ENCODE results near the gene RHCE. TPM values are rescaled to one million over a fixed set of nuclear protein-coding genes. Genes with fewer than 3 reads are reported as not detected.
"Not testable (repeated sequence)": the region's sequence is repeated elsewhere in the genome, so short reads cannot be mapped to it uniquely, and the experiment has no call there.

The RHCE gene
- total RNA-seq, 1 experiment from 2014 or later: not detected

- no peaks in the 10 kb centered on the region for H3K9me3 ChIP-seq (ENCODE audit: control insufficient read depth, insufficient read depth, low read depth, low read length)
- DNase-seq (ENCODE audit: low read depth, low spot score) (no peak), ATAC-seq (no peak)
- POLR2A ChIA-PET: no interaction called here
- CTCF ChIA-PET: no interaction called here
- intact Hi-C loops (cut with micrococcal nuclease; ENCODE audit: unreplicated experiment) (no loop called here), in situ Hi-C loops (cut with HindIII; ENCODE audit: low pct_unique_long_range_greater_than_20kb, low sequenced_read_pairs) (no loop called here)
- no peak overlapping the region for H3K4me3 ChIP-seq (ENCODE audit: low read depth in 2 of 2, low read length in 2 of 2)
- H3K4me1 ChIP-seq (ENCODE audit: control insufficient read depth, insufficient read depth, low read length): no peaks in the 10 kb centered on the region
- H3K27ac ChIP-seq (ENCODE audit: low read length): no peak overlapping the region
- no peaks in the 10 kb centered on the region for H3K27me3 ChIP-seq (ENCODE audit: control insufficient read depth, insufficient read depth, low read length)
- BruUV-seq (replicated peaks): no TSS peak
- TF ChIP-seq POLR2AphosphoS5 (IDR thresholded peaks at IDR 0.05; ENCODE audit: low read depth, low read length) (no peak), TCF7L2 (IDR thresholded peaks at IDR 0.05; ENCODE audit: low read depth, low read length) (no peak), CTCF (IDR thresholded peaks at IDR 0.05) (no peak), SIN3A (IDR thresholded peaks at IDR 0.05; ENCODE audit: borderline replicate concordance, insufficient read depth, low read depth, low read length) (no peak)
- TF ChIP-seq, protein P1, sequence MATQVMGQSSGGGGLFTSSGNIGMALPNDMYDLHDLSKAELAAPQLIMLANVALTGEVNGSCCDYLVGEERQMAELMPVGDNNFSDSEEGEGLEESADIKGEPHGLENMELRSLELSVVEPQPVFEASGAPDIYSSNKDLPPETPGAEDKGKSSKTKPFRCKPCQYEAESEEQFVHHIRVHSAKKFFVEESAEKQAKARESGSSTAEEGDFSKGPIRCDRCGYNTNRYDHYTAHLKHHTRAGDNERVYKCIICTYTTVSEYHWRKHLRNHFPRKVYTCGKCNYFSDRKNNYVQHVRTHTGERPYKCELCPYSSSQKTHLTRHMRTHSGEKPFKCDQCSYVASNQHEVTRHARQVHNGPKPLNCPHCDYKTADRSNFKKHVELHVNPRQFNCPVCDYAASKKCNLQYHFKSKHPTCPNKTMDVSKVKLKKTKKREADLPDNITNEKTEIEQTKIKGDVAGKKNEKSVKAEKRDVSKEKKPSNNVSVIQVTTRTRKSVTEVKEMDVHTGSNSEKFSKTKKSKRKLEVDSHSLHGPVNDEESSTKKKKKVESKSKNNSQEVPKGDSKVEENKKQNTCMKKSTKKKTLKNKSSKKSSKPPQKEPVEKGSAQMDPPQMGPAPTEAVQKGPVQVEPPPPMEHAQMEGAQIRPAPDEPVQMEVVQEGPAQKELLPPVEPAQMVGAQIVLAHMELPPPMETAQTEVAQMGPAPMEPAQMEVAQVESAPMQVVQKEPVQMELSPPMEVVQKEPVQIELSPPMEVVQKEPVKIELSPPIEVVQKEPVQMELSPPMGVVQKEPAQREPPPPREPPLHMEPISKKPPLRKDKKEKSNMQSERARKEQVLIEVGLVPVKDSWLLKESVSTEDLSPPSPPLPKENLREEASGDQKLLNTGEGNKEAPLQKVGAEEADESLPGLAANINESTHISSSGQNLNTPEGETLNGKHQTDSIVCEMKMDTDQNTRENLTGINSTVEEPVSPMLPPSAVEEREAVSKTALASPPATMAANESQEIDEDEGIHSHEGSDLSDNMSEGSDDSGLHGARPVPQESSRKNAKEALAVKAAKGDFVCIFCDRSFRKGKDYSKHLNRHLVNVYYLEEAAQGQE (IDR thresholded peaks at IDR 0.05; ENCODE audit: insufficient read depth in 1 of 2, low read depth in 2 of 2, low read length in 1 of 2): no peak
- H3K36me3 ChIP-seq (ENCODE audit: control insufficient read depth, insufficient read depth, low read length): no peaks in the 10 kb centered on the region
Measured at GRCh38 chr1:25369241-25369640, 51.4 kb downstream of the RHCE start.

GRCh38 chr1:25362634-25363559 is 57.7 kb downstream of the RHCE start:
- H3K4me3 ChIP-seq (ENCODE audit: low read depth in 2 of 2, low read length in 2 of 2); CTCF ChIA-PET; H3K9me3 ChIP-seq (ENCODE audit: control insufficient read depth, insufficient read depth, low read depth, low read length); H3K27ac ChIP-seq (ENCODE audit: low read length); intact Hi-C loops (cut with micrococcal nuclease; ENCODE audit: unreplicated experiment); H3K27me3 ChIP-seq (ENCODE audit: control insufficient read depth, insufficient read depth, low read length); H3K4me1 ChIP-seq (ENCODE audit: control insufficient read depth, insufficient read depth, low read length); H3K36me3 ChIP-seq (ENCODE audit: control insufficient read depth, insufficient read depth, low read length); POLR2A ChIA-PET; DNase-seq (ENCODE audit: low read depth, low spot score); ATAC-seq; in situ Hi-C loops (cut with HindIII; ENCODE audit: low pct_unique_long_range_greater_than_20kb, low sequenced_read_pairs); BruUV-seq (replicated peaks): not testable (repeated sequence)

DNA sequence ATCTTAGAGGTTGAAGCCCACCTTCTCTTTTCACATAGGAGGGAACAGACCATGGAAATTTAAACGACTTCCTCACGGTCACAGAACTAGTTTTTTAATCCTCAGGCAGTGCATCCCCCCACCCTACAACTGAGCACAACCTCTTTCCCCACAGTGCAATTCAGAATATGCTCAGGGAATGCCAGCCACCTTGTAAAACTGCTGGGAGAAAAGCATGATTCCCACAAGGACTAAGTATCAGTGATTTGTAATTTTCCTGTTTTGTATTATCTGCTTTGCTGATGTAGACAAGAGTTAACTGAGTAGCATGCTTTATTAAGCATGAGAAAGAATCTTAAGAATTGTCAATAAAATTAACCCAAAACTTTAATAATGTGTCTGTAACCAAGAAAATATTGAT is 58.7 kb downstream of the RHCE start:
- intact Hi-C loops (cut with micrococcal nuclease; ENCODE audit: unreplicated experiment) (no loop called here), in situ Hi-C loops (cut with HindIII; ENCODE audit: low pct_unique_long_range_greater_than_20kb, low sequenced_read_pairs) (no loop called here)
- ChIA-PET POLR2A (no interaction called here), CTCF (no interaction called here)
- DNase-seq (ENCODE audit: low read depth, low spot score) (no peak), ATAC-seq (no peak)
- H3K4me1 ChIP-seq (ENCODE audit: control insufficient read depth, insufficient read depth, low read length): no peaks in the 10 kb centered on the region; the same call in 1 of the 2 replicates
- BruUV-seq (replicated peaks): no TSS peak
- H3K27me3 ChIP-seq (ENCODE audit: control insufficient read depth, insufficient read depth, low read length): no peaks in the 10 kb centered on the region
- H3K36me3 ChIP-seq (ENCODE audit: control insufficient read depth, insufficient read depth, low read length): peaks cover 8% of the 10 kb centered on the region
- no peak overlapping the region for H3K27ac ChIP-seq (ENCODE audit: low read length)
- H3K9me3 ChIP-seq (ENCODE audit: control insufficient read depth, insufficient read depth, low read depth, low read length): no peaks in the 10 kb centered on the region
- TF ChIP-seq TCF7L2 (IDR thresholded peaks at IDR 0.05; ENCODE audit: low read depth, low read length): no peak
- no peak overlapping the region for H3K4me3 ChIP-seq (ENCODE audit: low read depth in 2 of 2, low read length in 2 of 2)

All from Panc1 (cell line).